HG03378 (cell line): Measurements from ENCODE around the gene KIFC3.
"Not testable (repeated sequence)": the region's sequence is repeated elsewhere in the genome, so short reads cannot be mapped to it uniquely, and the experiment has no call there.

ENCODE experiments used
- ATAC-seq: cut with Tn5 transposase; IDR thresholded peaks from one replicate; pipeline ENCODE4 v1.9.1; 2021; ENCODE audit warnings: mild to moderate bottlenecking, moderate library complexity; ENCODE audit not compliant: unreplicated experiment

Gene KIFC3

DNA sequence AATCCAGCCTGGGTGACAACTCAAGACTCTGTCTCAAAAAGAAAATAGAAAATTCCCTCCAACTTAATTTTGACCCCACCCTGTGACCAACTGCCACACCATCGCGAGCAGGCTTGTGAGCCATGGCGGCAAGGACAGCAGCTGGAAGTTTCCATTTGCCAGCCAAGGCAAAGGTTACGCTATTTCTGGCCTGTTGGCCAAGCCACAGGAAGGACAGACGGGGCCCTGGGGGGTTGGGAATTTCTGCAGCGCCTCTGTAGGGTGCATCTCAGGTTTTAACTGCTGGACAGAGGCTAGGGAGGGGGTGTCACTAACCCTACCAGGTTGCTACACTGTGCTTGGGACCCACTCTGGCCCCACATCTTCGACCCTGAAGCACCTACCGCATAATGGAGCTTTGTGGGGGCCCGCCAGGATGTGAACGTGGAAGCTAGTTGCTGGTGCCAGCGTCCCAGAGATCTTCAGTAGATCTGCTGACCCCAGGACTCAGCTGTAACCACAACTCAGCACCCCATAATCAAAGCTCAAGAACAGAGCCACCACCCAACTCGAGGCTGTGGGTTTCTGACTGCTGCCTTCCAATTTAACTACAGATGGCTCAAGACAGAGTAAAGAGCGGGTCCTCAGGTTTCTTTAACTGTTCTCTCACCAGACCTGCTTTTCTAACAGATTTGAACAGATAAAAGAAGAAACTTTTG is 10.9 kb downstream of the KIFC3 start:
- no peak for ATAC-seq

DNA sequence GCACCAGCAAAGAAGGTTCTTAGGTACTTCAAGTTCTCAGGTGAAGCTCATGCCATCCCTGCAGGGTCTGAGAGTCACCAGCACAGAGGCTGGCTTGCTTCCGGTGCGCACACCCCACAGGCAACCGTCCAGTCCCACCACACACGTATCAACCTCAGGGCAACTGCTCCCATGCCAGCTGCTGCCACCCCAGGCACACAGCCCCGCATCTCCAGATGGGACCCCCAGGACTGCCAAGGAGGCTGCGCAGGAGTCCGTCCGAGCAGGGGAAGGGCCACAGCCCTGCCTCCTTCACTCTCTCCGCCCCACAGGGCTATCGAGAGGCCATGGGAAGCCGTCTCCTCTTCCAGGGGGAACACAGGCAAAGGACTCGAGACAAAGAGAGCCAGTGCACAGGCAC is 13.3 kb downstream of the KIFC3 start:
- ATAC-seq: no peak

DNA sequence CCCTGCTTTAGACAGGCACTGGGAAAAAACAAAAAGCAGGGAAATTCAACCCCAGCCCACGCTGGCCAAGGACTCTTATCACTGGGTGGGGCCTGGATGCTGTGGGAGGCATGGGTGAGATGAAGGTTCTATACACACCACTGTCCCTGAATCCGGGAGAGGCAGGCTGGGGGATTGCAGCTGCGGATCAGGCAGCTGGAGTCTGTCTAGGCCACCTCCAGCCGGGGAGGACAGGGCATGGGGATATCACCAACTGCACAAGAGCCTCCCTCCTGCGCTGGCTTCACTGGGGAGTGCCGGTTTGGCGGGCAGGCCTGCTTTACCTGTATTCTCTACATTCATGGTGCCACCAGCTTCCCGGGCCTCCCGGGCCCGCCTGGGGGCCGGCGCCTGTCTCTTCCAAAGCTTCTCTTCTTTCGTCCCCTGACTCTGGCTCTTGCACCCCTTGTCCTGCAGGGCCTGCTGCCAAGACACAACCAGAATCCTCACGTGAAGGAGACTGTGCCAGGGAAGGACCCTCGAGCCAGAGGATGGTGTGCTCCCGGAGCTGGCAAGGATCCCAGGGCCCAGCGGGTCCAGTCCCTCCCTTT is 13.9 kb downstream of the KIFC3 start:
- ATAC-seq: no peak

DNA sequence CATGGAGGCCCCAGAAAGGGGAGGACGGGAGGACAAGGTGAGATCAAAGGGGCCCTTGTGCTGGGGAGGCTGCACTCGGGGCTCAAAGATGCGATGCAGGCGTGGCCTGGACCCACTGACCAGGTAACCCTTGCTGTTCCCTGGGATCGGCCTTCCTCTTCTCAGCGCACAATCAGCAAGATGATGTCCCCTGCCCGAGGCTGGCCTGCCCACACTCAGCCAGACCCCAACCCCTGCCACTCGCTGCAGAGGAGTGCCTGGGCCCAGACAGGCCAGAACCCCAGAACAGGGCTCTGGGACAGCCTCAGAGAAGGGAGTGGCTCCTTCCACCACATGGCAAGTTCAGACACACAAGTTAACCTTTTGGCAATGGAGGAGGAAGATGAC is 14.8 kb downstream of the KIFC3 start:
- ATAC-seq: no peak

DNA sequence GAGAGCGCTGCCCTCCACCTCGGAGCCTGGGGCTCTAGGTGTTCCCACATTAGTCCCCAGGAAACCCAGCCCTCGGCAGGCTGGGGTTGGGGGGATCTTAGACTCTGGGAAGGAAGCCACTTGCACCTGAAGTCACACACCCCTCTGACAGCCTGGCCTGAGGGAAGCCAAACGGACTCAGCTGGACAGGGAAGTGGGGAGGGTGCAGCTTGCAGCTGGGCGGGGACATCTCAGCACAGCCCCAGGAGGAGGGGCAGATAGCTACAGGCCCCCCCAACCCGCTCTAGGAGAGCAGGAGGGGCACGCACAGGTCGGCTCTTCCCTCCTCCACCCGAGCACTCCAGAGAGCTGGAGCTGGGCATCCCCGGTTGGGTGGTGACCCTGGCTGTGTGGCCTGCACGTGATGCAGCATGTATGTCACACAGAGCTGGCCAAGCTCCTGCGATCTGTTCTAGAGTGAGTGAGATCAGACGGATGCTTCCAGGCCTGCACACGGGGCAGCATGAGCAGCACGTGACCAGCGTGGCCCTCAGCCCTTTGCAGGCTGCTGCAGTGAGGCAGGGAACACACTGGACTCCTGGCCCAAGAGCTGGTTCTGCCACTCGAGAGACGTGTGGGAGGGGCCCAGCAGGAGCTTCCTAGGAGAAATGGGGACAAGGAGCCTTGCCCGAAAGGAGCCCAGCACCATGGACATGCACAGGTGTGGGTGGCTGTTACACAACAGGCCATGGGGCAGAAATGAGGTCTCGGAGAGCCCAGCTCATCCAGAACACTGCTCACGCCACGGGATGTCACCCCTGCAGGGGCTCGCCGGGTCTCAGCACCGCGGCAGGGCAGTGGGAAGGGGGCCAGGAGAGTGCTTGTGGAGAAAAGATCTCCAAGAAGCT is 15.4 kb downstream of the KIFC3 start:
- ATAC-seq: no peak

DNA sequence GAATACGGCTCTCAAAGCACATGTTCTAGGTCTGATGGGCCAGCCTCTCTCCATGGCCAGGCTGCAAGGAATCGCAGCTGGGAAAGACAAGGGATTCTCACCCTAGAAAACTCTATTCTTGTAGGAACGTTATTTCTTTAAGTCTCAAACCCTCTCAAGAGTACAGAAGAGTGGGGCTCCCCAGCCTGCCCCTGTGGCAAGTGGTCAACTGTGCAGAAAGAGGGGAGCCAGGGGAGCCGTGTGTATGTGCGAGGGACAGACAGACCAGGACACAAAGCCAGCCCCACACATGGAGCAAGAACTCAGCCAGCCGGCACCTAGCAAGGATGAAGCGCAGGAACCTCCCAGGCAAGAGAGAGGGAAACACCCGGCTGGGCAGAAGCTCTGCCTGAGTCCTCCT is 16.4 kb downstream of the KIFC3 start:
- no peak for ATAC-seq

DNA sequence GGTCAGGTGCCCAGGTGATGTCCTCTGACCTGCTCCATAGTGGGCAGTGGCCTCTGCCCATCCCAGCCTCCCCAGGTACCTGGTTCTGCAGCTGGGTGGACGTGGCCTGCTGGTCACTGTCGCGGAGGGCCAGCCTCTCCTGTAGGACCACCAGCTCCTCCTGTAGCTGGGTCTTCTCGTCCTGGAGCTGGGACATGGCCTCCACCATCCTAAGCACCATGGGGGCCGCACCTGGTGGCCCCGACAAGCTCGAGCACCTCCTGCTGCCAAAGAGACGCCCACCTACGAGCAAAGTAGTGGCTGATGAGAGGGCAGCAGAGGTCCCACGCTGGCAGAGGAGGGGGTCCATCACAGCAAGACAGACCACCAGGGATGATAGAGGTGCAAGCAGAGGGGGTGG is 16.9 kb downstream of the KIFC3 start:
- no peak for ATAC-seq

DNA sequence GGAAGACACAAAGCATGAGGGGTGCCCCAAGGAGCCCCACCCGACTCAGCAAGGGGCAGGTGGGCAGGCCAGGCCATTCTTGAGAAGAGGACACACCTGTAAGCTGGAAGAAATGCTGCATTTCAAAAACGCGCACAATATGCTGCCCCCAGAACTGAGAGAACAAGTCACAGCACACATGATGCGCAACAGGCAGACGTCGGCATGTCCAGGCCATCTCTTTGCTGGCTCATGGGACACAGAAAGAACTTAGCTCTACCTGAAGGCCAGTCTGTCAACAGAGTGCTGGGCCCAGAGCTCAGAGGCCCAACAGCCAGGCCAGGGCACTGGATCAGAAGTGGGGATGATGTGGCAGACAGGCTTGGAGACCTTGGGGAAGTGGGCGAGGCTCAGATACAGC is 18.0 kb downstream of the KIFC3 start:
- ATAC-seq: no peak

DNA sequence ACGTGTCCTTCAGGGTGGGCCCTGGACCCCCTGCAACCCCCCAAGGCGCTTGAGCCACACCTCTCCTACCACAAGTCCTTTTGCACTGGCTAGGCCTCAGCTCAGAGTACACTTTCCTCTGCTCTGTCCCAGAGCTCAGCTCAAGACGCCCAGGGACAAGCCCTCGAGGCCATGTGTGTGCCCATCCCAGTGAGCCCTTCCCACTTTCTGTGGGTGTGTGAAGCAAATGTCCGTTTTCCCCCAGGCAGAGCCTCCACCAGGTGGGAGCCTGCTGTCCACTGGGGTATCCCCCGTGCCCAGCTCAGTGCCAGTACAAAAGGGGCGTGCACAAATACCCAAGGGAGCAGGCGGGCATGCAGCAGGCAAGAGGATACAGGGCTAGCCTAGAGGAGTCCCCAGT is 18.4 kb downstream of the KIFC3 start:
- no peak for ATAC-seq

DNA sequence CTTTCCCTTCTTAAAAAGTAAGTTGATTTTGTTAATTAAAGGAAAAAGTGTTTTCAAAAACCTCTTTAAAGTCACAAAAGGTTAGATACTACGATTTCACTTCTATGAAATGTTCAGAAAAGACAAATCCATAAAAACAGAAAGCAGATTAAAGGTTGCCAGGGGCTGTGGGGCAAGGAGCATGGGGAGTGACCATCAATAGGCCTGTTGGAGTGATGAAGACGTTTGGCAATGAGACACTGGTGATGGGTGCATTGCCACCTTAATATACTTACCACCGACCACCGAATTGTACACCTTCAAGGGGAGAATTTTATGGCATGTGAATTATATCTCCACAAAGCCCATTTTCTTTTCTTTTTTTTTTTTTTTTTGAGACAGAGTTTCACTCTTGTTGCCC is 19.2 kb downstream of the KIFC3 start:
- ATAC-seq: no peak

DNA sequence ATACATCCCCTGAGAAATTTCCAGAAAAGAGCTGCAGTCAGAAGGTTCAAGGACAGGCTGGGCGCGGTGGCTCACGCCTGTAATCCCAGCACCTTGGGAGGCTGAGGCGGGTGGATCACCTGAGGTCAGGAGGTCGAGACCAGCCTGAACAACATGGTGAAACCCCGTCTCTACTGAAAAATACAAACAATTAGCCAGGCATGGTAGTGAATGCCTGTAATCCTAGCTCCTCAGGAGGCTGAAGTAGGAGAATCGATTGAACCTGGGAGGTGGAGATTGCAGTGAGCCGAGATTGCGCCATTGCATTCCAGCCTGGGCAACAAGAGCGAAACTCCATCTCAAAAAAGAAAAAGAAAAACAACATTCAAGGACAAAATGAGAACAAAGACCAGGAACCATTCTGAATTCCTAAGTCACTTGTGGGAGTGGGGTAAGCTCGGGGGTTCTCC is 19.7 kb downstream of the KIFC3 start:
- ATAC-seq: not testable (repeated sequence)

DNA sequence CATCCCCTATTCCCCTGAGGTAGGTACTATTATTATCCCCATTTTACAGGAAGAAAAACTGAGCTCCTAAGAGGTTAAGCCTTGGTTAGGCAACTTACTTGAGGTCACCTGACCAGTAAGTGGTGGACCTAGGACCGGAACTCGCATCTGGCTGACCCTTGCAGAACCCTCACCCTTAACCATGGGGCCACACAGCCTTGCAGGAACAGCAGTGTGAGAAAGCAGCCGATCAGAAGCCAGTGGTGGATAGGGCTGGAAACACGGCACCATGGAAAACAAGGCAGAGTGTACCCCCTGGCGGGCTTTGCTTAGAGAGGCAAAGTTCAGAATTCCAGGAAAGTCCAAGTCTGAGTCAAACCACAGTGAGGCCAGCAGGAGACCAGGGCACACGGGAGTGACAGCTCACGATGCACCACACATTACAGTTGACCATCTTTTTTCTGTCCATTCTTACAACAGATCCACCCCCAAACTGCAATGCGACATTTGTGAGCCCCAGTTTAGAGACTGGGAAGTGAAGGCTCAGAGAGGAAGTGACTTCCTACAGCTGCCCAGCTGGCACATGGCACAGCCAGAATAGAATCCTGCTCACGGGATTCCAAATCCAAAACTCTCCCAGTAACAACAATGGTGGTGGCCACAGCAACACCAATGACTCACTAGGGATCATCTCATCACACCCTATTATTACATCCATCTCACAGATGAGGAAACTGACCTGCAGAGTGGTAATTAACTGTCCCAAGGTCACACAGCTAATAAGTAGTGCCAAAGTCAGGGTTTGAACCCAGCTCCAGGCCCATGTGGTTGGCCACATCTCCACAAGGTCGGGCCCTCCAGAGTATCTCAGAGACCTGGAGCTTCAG is 20.3 kb downstream of the KIFC3 start:
- ATAC-seq: no peak

DNA sequence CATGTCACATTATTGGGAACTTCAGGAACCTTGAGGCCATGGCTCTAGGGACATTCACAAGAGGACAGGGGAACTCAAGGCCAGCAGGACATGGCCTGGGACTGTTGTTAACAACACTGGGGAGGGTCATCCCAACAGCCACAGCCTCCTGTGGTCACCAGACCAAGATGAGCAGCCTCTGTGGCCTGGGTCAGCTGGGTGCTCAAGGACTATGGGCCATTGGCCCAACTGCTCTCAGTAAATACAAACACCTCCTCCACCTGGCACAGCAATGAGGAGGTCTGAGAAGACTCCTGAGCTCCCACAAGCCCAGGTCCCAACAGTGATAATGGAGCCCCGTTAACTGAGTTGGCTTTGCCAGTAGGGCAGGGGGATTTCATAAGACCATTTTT is 20.9 kb downstream of the KIFC3 start:
- ATAC-seq: no peak

DNA sequence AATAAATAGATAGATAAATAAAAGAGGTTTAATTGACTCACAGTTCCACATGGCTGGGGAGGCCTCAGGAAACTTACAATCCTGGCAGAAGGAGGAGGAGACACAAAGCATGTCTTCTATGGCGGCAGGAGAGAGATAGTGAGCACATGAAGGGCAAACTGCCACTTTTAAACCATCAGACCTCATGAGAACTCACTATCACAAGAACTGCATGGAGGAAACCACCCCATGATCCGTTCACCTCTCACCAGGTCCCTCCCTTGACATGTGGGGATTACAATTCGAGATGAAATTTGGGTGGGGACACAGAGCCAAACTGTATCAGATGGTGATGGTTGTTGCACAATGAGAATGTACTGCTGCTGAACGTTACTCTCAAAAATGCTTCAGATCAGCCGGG is 22.5 kb downstream of the KIFC3 start:
- ATAC-seq: not testable (repeated sequence)

DNA sequence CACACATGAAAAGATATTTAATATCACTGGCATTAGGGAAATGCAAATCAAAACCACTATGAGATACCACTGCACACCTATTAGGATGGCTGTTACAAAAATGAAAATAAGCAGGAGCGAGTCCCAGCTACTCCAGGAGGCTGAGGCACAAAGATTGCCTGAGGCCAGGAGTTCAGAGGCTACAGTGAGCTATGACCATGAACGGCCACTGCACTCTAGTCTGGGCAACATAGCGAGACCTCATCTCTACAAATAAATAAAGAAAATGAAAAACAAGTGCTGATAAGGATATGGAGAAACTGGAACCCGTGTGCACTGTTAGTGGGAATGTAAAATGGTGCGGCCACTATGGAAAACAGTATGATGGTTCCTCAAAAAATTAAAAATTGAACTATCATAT is 23.6 kb downstream of the KIFC3 start:
- ATAC-seq: no peak

DNA sequence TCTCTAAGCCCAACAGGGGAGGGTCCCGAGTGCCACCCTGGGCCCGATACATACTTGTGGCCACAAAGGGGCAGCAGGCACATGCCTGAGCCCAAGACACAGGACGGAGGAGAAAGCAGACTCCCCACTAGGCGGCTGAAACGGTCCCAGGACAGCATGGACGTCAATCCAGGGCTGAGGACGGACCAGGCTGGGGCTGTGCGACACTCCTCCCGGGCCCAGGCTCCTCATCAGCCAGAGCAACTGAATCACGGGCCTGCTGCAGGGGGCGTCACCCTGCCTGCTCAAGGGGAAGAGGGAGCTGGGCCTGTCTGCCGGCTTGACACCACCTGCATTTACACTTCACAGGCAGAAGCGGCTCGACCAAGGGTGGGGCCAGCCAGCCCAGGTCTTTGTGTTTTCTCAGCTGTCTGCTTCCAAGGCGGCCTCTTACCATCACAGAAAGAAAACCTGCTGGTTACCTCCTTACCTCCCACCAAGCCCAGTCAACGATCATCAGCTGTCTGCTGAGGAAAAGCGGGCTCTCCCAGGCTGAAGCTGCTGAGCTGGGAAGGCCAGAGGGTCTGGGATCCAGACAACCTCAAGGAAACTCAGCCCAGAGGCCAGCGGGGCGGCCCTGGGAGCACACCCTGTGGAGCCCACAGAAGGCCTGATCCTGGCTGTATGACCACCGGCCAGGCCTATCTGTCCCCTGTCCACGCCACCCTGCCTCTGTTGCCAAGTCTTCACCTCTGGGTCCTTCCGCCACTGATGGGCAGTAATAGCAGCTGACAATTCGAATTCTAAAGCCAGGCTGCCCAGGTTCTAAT is 26.4 kb downstream of the KIFC3 start:
- ATAC-seq: no peak

DNA sequence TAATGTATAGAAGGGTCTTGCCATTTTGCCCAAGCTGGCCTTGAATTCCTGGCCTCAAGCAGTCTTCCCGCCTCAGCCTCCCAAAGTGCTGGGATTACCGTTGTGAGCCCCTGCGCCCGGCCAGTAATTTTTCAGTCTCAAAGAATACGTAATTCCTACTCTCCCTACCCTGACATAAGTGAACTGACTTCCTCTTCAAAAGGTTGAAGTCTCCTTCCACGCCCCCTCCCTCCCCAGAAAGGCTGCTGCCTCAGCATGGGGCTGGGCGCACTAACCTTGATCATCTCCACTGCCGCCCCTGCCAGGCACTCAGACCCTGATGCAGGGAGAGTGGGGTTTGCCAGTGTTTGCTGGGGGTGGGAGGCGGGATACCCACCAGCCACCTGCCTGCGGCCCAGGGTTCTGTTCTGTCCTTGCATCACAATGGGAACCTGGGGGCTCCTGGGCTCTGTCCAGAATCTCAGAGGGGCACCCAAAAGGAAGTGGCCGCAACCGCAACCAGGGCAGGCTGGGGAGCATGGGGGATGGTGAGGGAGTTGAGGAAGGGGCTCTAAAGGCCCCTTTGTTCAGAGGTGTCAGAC is 27.5 kb downstream of the KIFC3 start:
- ATAC-seq: no peak

DNA sequence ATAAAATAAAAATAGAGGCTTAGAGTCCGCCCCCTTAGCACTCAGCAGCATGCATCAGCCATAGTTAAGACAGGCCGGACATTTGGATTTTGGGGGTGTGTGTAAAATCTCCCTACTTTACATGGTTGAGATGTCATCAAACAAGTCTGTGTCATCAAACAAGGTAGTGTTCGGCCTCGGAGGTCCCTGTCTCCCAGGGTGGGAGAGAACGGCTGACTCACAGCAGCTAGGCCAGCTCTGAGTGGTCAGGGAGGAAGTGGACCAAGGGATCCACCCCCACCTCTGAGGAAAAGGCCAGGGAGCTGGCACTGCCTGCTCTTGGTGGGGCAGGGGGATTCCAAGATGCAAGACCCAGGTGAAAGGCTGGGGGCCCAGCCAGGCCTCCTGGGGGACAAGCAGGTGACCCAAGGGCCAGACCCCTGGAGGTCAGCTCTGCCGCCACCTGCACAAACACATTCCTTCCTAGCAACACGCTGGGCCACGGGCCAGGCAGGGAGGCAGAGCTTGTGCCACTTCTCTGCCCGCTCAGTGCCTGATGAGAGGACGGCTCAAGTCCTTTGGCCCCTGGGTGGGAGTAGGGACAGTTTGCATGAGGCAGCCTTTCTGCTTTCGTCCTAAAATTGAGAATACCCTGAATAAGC is 28.5 kb downstream of the KIFC3 start:
- no peak for ATAC-seq

DNA sequence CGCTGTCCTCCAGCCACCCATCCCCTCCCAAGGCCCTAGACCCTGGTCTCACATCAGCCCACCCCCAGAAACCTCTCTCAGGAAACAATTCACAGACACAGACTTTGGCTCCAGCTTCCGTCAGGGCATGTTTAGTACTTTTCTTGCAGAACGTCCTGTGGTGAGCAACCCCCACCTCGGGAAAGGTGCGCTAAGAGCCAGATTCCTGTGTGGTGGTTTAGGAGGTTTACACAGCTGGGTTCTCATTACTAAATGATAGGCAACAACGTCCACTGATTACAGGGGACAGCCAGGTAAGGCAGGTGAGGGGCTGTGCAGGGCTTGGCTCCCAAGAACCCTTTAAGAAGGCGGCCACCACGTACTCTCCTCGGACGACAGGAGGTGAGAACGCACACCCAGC is 29.3 kb downstream of the KIFC3 start:
- ATAC-seq: no peak
